Skin epidermis (tissue), 12 donors: ENCODE results near the gene SCART1.
"Not testable (repeated sequence)": the region's sequence is repeated elsewhere in the genome, so short reads cannot be mapped to it uniquely, and the experiment has no call there.

Experiments used
- H3K27ac ChIP-seq, 21 experiments: fragments of 200-600 bp; sonication (generic) in 11 of 21; one replicate each; pipeline ENCODE4 v1.5.0; 2020; ENCODE audit warnings: mild to moderate bottlenecking in 3 of 21, inconsistent platforms in 2 of 21, moderate library complexity in 2 of 21
- H3K4me3 ChIP-seq, 7 experiments: fragments of 200-600 bp; sonication (generic) in 2 of 7; one replicate each; pipeline ENCODE4 v1.5.0; 2020; ENCODE audit warnings: inconsistent platforms in 2 of 7, mild to moderate bottlenecking in 2 of 7, moderate library complexity in 1 of 7

SCART1 gene

GRCh38 chr10:133500897-133501296 lies 47.2 kb downstream of the SCART1 start:
- H3K4me3 ChIP-seq, H3K27ac ChIP-seq: not testable (repeated sequence)

GRCh38 chr10:133509700-133510099 lies 56.0 kb downstream of the SCART1 start:
- Histone ChIP-seq H3K27ac (no peak overlapping the region), H3K4me3 (no peak overlapping the region)

DNA sequence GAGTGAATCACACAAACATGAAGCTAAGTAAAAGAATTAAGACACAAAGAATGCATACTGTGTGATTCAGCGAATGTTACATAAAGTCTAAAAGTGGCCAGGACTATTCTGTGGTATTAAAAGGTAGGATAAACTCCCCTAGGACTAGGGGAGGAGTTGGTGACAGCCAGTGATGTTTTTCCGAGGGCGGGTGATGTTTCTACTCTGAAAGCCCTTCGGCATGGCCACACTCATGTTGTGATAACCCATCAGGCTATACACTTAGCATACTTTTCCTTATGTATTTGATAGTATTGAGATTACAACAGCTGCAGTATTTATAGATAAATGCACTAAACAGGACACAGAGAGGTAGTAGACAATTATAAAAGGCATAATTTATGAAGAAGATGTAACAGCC lies 57.7 kb downstream of the SCART1 start:
- no peak overlapping the region for H3K27ac ChIP-seq
- no peak overlapping the region for H3K4me3 ChIP-seq

DNA sequence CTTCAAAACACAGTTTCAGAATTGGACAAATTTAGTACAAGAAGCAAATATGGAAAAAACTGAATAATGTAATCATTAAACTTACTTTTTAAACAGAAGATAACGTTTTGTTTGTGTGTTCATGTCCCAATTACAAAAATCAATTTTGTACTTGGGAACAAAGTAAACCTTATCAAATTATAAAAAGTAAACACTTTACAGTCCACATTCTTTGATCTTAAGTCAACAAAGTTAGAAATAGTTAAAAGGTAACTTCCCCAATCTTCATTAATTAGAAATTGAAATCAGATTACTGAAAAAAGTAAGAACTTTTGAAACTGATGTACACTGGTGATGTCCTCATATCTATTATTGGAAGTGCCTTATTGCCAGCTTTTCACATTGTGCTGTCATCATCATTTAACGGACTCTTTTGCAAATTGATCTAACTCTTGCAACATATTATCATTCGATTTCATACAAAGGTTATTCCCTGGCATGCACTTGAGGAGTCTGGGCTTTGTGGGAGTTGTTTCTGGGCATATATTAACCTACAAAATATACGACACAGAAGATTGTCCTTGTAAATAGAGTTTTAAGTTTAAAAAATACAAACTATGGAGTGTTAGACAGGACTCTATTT lies 58.3 kb downstream of the SCART1 start:
- H3K4me3 ChIP-seq: no peak overlapping the region

GRCh38 chr10:133515471-133515870 lies 61.7 kb downstream of the SCART1 start:
- Histone ChIP-seq H3K27ac (no peak overlapping the region), H3K4me3 (no peak overlapping the region)

More for the DNA sequence above, 58.3 kb downstream of the SCART1 start:
- H3K27ac ChIP-seq: no peak overlapping the region

DNA sequence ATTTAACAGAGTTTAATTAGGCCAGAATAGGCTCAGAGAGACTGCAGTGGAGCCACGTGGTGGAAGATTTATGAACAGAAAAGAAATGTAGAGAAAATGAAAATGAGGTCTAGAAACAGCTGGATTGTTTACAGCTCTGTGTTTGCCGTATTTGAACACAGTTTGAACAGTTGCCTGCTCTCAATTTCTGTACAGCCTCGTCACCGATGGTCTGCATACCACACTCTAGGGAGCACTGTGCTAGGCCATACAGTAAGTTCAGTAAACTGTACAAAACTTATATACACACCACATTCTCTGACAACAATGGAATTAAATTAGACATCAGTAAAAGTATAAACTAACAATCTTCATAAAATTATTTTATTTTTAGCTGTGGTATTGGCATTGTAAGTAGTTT lies 62.3 kb downstream of the SCART1 start:
- no peak overlapping the region for H3K4me3 ChIP-seq
- H3K27ac ChIP-seq: no peak overlapping the region

- H3K27ac ChIP-seq, H3K4me3 ChIP-seq: not testable (repeated sequence)
These were observed 64.8 kb downstream of the SCART1 start for GRCh38 chr10:133518517-133518916.
